Osteocyte (in vitro differentiated cells): ENCODE measurements around the gene LPAR4. TPM values are rescaled to one million over a fixed set of nuclear protein-coding genes. Genes with fewer than 3 reads are reported as not detected.
"Not testable (repeated sequence)": the region's sequence is repeated elsewhere in the genome, so short reads cannot be mapped to it uniquely, and the experiment has no call there.

Source experiments
- DNase-seq: peaks from one replicate; pipeline ENCODE4 v3.0.0; 2021; ENCODE audit warnings: mixed read lengths; ENCODE audit not compliant: unreplicated experiment; ENCODE audit errors: extremely low spot score
- H3K27ac Mint-ChIP-seq: one replicate; pipeline ENCODE4 v1.8.0; 2021; ENCODE audit warnings: mild to moderate bottlenecking, mixed read lengths; ENCODE audit not compliant: unreplicated experiment
- H3K27me3 Mint-ChIP-seq: one replicate; pipeline ENCODE4 v1.8.0; 2021; ENCODE audit warnings: mixed read lengths; ENCODE audit not compliant: unreplicated experiment
- H3K36me3 Mint-ChIP-seq: one replicate; pipeline ENCODE4 v1.8.0; 2021; ENCODE audit warnings: mixed read lengths; ENCODE audit not compliant: unreplicated experiment
- H3K4me1 Mint-ChIP-seq: one replicate; pipeline ENCODE4 v1.8.0; 2021; ENCODE audit warnings: mixed read lengths; ENCODE audit not compliant: unreplicated experiment
- H3K4me3 Mint-ChIP-seq: one replicate; pipeline ENCODE4 v1.8.0; 2021; ENCODE audit warnings: mild to moderate bottlenecking, moderate library complexity, mixed read lengths; ENCODE audit not compliant: unreplicated experiment
- H3K9me3 Mint-ChIP-seq: one replicate; pipeline ENCODE4 v1.8.0; 2021; ENCODE audit warnings: mixed read lengths; ENCODE audit not compliant: unreplicated experiment
- total RNA-seq: library from RNA; stranded (reverse); gene quantifications from 2 replicates; pipeline ENCODE4 v1.2.1, GENCODE V29; 2021
- TF ChIP-seq, protein P1 (sequence below): fragments of 200-600 bp; sonication (generic); IDR thresholded peaks from 2 replicates; pipeline ENCODE4 v1.5.0; 2021; ENCODE audit warnings: antibody characterized with exemption, mild to moderate bottlenecking, moderate library complexity

Gene LPAR4
- total RNA-seq, 1 donor from 2014 or later: 2.4 TPM

DNA sequence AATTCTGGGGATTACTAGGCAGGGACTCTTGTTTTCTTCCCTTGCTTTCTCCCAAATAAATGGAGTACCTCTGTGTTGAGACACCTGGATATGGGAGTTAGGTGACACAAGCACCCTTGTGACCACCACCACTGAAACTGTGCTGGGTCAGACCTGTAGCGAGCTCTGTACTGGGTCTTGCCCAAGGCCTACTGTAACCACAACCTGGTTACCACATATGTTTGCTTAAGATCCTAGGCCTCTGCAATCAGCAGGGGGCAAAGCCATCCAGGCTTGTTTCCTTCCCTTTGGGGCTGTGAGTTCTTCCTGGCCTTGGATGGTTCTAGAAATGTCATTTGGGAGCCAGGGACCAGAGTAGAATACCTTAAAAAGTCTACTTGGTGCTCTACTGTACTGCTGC, 49.4 kb downstream of the LPAR4 start:
- DNase-seq: no peak
- TF ChIP-seq, protein P1, sequence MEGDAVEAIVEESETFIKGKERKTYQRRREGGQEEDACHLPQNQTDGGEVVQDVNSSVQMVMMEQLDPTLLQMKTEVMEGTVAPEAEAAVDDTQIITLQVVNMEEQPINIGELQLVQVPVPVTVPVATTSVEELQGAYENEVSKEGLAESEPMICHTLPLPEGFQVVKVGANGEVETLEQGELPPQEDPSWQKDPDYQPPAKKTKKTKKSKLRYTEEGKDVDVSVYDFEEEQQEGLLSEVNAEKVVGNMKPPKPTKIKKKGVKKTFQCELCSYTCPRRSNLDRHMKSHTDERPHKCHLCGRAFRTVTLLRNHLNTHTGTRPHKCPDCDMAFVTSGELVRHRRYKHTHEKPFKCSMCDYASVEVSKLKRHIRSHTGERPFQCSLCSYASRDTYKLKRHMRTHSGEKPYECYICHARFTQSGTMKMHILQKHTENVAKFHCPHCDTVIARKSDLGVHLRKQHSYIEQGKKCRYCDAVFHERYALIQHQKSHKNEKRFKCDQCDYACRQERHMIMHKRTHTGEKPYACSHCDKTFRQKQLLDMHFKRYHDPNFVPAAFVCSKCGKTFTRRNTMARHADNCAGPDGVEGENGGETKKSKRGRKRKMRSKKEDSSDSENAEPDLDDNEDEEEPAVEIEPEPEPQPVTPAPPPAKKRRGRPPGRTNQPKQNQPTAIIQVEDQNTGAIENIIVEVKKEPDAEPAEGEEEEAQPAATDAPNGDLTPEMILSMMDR: no peak
- Mint-ChIP-seq H3K36me3 (no peaks in the 10 kb centered on the region), H3K4me3 (no peak overlapping the region), H3K4me1 (no peaks in the 10 kb centered on the region), H3K9me3 (peaks cover 4% of the 10 kb centered on the region), H3K27me3 (no peaks in the 10 kb centered on the region), H3K27ac (no peak overlapping the region)

DNA sequence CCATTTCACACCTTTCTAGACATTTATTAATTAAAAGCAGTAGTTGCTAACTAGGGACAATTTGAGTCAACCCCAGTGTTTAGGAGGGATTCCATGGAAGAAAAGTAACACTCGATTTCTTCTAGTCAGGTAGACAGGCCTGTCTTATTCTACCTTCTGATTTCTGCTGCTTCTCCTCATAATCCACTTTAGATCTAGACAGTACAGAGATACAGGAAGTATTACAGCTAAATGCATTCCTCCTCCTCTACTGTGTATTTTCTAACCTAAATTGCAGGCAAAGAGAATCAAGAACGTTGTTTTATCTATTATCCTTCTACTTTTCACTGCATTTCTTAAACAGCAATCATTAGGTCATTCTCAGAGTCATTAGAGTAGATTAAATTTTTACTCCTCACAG, 52.6 kb downstream of the LPAR4 start:
- H3K4me3 Mint-ChIP-seq: no peak overlapping the region
- no peaks in the 10 kb centered on the region for H3K27me3 Mint-ChIP-seq
- TF ChIP-seq, protein P1: no peak
- DNase-seq: no peak
- peaks cover 4% of the 10 kb centered on the region for H3K9me3 Mint-ChIP-seq
- no peaks in the 10 kb centered on the region for H3K36me3 Mint-ChIP-seq
- H3K27ac Mint-ChIP-seq: no peak overlapping the region
- no peaks in the 10 kb centered on the region for H3K4me1 Mint-ChIP-seq

DNA sequence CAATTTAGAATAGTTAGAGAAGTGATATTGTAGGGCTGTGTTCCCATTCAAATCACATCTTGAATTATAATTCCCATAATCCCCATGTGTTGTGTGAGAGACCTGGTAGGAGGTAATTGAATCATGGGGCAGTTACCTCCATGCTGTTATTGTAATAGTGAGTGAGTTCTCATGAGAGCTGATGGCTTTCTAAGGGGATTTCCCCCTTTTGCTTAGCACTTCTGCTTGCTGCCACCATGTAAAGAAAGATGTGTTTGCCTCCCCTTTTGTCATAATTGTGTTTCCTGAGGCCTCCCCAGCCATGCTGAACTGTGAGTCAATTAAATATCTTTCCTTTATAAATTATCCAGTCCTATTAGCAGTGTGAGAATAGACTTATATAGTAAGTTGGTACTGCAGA, 53.2 kb downstream of the LPAR4 start:
- no peaks in the 10 kb centered on the region for H3K27me3 Mint-ChIP-seq
- no peaks in the 10 kb centered on the region for H3K36me3 Mint-ChIP-seq
- TF ChIP-seq, protein P1: no peak
- H3K9me3 Mint-ChIP-seq: peaks cover 4% of the 10 kb centered on the region
- no peak overlapping the region for H3K27ac Mint-ChIP-seq
- H3K4me3 Mint-ChIP-seq: no peak overlapping the region
- H3K4me1 Mint-ChIP-seq: no peaks in the 10 kb centered on the region
- no peak for DNase-seq

DNA sequence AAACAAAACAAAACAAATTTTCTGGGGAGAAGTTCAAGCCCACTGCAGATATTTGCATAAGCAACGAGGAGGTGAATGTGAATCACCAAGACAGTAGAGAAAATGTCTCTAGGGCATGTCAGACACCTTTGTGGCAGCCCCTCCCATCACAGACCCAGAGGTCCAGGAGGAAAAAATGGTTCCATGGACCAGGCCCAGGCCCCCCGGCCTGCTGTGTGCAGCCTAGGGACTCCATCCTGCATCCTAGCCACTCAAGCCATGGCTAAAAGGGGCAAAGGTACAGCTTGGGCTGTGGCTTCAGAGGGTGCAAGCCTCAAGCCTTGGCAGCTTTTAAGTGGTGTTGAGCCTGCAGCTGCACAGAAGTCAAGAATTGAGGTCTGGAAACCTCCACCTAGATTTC, 54.0 kb downstream of the LPAR4 start:
- H3K4me1 Mint-ChIP-seq: no peaks in the 10 kb centered on the region
- TF ChIP-seq, protein P1: no peak
- H3K36me3 Mint-ChIP-seq: no peaks in the 10 kb centered on the region
- no peak for DNase-seq
- H3K27ac Mint-ChIP-seq: no peak overlapping the region
- peaks cover 4% of the 10 kb centered on the region for H3K9me3 Mint-ChIP-seq
- no peak overlapping the region for H3K4me3 Mint-ChIP-seq
- no peaks in the 10 kb centered on the region for H3K27me3 Mint-ChIP-seq

DNA sequence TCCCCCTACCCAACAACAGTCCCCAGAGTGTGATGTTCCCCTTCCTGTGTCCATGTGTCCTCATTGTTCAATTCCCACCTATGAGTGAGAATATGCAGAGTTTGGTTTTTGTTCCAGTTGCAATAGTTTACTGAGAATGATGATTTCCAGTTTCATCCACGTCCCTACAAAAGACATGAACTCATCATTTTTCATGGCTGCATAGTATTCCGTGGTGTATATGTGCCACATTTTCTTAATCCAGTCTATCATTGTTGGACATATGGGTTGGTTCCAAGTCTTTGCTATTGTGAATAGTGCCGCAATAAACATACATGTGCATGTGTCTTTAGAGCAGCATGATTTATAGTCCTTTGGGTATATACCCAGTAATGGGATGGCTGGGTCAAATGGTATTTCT, 55.0 kb downstream of the LPAR4 start:
- H3K4me3 Mint-ChIP-seq, H3K4me1 Mint-ChIP-seq, H3K36me3 Mint-ChIP-seq, H3K27me3 Mint-ChIP-seq, H3K27ac Mint-ChIP-seq, H3K9me3 Mint-ChIP-seq, DNase-seq: not testable (repeated sequence)

Other genes starting within 250 kb of the LPAR4 start
- gene RTL3, start 88.4 kb upstream of the LPAR4 start, total RNA-seq: 0.18 TPM in 1 of 2 replicates, not detected in the other
- not detected in 2 replicates for gene P2RY10, start 197.7 kb downstream of the LPAR4 start, total RNA-seq